Stimulated activated CD4-positive, alpha-beta T cell treated with anti-CD3 and anti-CD28 coated beads, Interleukin-12 subunit alpha, Interleukin-12 subunit beta, amount 100 ng/mL, for 4 hours (primary cell): ENCODE results near the gene PKM.
"Not testable (repeated sequence)": the region's sequence is repeated elsewhere in the genome, so short reads cannot be mapped to it uniquely, and the experiment has no call there.

Experiments used
- DNase-seq: peaks from one replicate; pipeline ENCODE4 v3.0.0-alpha.2; 2020

The PKM gene

DNA sequence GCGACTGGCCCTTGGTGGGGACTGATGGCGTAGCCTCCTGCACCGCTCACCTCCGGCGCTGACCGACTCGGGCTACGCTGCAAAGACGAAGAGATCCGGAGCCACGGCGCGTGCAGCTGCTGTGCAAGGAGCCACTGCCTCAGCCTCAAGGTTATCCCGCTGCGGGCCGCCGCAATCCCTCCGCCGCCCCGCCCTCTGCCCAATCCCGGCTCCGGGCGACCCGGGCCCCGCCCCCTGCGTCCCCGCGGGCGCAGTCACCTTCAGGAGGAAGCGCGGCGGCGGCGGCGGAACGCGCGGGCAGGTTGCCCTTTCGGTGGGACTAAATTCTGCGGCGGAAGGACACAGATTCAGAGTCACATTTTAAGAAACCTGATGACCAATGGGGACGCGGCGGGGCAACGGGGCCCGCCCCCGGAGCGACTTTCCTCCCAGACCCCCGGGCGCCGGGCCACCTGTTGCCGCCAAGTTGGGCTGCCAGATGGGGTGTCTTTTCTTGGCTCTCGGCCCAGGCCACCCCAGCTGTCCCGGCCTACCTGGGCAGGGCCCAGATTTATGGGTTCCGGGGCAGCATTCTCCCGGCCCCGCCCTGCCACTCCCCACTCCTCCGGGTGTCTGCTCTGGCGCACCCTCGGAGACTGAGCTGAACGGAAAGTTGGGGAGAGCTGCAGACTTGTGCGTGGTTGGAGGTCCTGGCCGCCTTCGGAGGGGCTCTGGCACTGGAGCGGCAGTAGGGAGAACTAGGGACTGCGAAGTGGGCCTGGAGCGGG is at the start of gene PKM:
TSS of gene PKM (minus strand) at position 125 of the 767 bp plus-strand sequence. CDS start 12,093 bp downstream, outside the sequence.
- DNase-seq: peak; percentile 98

DNA sequence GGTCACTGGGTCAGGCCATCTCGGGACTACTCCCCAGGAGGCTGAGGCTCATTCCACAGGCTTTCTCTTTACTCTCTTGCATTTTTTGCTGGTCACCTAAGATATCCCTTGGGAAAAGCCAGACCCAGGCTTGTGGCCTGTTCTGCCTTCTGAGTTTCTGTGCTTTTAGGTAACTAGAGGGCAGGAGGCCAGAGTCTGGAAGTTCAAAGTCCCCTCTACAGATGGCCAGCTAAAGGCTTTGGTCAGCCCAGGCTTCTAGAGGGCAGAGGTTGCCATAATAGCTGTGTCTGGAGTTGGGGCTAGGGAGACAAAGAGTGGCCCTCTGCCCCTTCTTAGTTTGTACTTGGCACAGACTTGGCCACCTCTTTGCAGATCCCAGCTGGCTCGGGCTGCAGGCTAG is 49.8 kb upstream of the PKM start:
- no peak for DNase-seq

DNA sequence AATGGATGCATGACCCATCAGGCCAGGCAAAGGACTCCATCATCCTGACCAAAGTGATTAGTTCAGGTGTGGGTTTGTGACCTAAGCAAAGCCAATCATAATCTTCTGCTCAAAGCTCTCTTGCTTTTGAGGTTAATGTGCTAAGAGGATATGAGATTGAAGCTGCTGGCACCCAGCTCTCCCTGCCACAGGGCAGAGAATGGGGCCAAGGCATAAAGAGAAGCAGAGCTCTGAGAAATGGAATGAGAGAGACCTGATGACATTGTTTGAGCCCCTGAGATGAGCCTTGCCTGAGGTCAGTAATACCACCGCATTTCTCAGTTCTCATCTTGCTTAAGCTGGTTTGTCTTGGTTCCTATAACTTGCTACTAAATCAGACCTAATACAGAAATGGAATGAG is 47.7 kb upstream of the PKM start:
- DNase-seq: no peak

DNA sequence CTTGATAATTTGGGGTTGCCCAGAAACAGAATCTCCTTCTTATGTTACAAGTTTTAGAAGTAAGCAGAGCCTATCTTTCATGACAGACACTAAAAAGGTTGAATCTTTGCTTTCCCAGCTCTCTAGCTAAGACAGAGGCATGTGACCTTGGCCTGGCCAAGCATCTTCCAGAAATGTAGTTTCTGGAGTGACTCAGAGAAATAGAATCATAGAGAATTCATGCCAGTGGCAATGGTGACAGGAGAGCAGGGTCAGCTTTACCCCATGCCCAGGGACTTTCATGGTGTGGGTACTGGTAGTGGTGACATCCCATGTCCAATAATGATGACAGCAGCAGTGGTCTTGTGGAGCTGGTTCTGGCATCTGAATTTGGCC is 45.3 kb upstream of the PKM start:
- no peak for DNase-seq

DNA sequence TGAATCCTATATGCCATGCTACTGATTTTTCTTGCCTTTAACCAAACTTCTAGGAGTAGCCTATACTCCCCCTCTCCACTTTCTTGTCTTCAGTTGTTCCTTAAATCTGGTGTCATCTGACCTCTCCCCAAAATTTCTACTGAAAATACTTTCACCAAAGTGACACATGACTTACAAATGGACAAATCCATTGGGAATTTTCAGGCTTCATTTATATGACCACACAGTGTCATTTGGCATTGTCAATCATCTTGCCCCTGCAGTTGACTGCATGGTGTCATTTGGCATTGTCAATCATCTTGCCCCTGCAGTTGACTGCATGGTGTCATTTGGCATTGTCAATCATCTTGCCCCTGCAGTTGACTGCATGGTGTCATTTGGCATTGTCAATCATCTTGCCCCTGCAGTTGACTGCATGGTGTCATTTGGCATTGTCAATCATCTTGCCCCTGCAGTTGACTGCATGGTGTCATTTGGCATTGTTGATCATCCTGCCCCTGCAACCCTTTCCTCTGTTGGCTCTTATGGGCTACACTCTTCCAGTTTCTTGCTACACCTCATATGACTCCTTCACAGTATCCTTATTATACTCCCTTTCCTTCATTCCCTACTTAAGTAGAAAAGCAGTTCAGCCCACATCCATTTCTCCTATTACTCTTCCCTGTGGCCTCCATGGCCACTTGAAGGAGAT is 44.8 kb upstream of the PKM start:
- not testable (repeated sequence) for DNase-seq

DNA sequence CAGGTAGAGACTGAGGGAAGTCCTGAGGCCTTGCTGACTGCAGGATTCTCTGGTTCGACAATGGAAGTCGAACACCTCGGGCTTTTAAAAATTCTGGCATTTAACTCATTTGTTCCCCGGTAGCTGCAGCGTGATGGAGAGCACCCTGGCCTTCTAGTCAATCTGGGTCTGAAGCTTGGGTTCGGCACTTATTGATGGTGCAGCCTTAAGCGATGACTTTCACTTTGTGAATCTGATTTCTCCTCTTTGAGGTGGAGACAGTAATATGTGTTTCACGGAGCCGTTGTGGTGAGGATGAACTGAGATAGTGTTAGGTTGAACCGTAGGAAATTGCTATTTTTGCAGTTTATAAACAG is 42.0 kb upstream of the PKM start:
- no peak for DNase-seq

DNA sequence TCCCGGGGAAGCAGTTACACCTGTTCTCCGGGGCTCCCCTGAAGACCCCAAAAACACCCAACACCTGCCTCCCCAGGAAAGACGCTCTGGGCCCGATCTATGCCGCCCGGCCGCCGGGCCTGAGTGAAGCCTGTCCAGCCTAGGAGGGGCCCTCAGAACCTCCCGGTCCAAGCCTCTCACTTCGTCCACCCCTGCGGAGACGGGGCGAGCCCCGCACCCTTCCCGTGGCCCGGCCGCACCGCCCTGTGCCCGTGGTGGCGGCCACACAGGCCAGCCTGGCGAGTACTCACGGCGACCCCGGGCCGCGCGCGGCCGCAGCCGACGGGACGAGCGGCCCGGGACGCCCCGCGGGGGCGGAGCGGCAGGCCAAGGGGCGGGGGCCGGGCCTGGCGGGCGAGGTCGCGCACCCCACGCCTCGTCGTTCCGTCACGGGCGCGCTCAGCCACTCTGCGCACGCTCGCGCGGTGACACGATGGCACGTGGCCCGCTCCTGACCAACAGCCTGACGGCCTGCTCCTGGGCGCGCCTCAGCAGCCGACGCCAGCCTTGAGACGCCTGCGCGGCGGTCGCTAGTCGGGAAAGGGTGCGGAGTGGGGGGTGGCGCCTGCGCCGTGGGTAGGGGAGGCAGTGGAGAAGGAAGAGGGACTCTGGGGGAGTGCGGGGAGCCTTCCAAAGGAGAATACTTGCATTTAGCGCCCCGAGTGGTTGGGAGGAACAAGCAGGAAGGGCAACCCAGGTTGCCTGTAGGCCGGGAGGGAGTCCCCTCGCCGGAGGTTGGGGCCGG is 41.4 kb upstream of the PKM start, which contains the start of gene PARP6:
TSS of gene PARP6 (minus strand) at position 342 of the 784 bp plus-strand sequence. CDS start 5,077 bp downstream, outside the sequence.
- peak; percentile 97 for DNase-seq

DNA sequence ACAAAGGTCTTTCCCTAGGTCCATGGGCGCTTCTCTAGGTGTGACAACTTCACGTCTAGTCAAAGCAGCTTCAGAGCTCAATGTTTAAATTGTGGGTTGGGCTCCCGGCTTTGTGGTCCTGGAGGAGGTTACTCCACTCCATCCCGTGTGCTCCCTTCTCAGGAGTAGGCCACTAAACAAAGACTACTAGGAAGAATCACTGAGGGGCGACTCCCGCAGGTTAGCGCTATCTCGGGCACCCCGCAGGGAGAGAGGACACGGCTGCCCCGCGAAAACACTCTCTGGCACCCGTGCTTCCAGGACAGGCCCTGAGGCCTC is 40.9 kb upstream of the PKM start:
- DNase-seq: no peak

DNA sequence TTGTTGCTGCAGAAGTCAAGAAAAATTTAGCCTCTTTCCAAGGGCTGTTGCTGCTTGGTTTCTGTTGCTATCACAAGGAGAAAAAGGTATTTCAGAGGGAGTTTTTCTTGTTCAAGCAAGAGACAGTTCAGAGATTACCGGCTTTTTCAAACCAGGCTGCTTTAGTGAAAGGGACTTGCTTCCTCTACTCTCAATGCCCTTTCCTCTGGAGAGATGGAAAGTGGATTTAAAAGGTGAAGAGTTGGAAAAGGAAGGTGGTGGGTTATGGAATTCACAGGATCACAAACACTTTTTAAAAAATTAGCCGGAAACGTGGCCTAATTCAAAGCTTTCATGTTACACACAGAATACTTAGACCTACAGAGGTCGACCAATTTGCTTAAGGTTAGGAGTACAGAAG is 40.2 kb upstream of the PKM start:
- DNase-seq: no peak

DNA sequence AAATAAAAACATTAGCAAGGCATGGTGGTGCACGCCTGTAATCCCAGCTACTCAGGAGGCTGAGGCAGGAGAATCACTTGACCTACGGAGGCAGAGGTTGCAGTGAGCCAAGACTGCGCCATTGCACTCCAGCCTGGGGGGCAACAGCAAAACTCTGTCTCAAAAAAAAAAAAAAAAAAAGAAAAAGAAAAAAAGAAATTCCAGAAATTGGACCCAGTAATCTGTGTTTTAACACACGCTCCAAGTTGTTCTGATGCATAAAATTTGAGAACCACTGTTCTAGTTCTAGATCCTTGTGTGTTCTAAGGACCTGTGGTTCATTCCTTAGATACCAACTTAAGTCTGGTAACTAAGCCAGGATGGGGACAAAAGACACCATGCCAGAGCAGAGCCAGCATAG is 38.7 kb upstream of the PKM start:
- DNase-seq: no peak

DNA sequence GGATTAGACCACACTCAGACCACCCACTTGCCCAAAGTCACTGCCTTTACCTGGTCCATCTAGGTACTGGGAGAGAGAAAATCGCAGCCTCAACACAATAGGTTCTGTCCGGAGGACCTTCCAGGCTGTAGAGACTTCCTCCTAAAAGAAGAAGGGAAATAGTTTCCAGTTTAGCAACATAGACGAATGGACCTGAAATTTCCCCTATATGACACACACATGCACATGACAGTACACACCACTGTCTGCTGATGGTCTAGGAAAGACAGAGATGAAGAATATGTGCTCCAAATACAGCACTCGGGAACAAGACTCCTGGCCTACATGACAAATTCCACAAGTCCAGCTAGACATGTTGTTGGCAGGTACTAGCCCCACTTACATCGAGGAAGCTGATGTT is 34.0 kb upstream of the PKM start:
- no peak for DNase-seq

DNA sequence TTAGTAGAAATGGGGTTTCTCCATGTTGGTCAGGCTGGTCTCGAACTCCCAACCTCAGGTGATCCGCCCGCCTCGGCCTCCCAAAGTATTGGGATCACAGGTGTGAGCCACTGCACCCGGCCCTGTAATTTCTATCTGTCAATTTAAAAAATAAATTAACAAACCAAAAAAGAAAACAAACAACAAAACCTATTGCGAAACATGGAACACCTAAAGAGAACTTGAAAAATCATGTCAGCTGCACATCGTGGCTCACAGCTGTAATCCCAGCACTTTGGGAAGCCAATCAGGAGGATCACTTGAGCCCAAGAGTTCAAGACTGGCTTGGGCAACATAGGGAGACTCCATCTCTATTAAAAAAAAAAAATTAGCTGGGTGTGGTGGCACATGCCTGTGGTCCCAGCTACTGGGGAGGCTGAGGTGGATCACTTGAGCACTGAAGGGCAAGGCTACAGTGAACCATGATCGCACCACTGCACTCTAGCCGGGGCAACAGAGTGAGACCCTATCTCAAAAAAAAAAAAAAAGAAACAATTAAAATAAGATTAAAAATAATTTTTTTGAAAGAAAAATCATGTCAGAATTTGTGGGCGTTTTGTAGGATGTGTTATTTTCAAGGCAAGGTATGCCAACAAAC is 21.8 kb upstream of the PKM start:
- no peak for DNase-seq

DNA sequence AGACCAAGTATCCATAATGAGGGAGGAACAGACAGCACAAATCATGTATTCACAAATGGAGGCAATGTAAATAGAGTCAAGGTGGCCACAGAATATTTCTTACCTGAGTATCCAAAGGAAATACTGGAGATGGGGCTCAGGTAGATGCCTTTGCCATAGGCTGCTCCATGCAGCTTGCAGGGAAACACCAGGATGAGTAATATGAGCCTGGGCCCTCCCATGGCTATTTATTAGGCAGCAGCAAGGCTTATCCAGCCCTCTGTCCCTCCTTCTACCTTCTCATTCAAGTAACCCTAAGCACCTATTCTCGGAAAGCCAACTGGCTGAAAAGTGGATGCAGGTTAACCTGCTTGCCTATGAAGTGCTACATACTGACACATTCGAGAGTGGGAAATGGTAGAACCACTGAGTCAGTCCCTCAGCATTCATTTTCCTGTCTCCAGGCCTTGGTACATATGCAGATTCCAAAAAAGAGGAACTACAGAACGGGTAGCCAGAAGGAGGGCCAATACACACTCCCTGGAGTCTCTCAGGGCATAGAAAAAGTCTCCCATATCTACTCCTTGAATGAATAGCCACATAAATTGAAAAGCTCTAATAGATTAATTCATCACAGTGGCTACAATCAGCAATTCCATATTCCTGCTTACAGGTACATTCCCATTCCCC is 18.3 kb upstream of the PKM start:
- DNase-seq: no peak

DNA sequence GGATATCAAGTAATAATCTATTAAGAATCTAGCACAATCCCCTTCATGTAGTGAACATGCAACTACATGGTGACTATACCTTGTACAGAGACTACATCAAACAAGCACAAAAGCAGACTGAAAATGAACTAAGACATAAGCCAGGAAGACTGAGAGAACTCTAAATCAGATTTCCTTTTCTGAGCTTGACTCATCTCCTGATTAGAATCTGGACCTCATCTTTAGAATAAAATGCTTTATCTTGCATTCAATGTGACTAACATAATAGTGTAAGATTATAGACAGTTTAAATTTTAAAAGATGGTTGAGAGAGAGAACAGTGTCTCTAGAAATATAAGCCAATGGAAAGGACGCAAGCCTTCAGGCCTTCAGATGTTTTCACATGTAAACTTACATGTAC is 17.5 kb upstream of the PKM start:
- no peak for DNase-seq

DNA sequence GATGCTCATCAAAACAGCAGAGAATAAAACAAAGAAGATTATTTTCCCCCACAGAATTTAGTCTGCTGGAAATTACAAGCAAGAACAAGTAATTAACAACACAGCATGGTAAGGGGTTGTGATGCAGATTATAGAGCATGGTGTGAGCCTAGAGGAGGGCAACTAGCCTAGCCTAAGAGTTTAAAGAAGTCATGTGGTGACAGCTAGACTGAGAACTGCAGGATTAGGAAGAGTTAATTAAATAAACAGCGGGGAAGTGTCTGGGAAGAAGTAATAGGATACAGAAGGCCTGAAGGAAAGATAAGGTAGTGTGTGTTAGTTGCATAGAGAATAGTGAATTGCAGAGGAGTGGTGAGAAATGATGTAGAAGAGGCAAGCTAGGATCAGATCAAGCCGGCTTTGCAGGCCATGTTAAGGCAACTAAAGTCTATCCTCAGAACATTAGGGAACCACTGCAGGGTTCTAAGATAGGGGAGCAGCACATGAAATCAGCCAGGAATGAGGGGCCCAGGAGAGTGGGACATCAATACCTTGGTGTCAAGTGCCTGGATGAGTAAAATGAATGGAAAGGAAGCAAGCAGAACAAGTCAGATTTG is 11.9 kb upstream of the PKM start:
- no peak for DNase-seq

DNA sequence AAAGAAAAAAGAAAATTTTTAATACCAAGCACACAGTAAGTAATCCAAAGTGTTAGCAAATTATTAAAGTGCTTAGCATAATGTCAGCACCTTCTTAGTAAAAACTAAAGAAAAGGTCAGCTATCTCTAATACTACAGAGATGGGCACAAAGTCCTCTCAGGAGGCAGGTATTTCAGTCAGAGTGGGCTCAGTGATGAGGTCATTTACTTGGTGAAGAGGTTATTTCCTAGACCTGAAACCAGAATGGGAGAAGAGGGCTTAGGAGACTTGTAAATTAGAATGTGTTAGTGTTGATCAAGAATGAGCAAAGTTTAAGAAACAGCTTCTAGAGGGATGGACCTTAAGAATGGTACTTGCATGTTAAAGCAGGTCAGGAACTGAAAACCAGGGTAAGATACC is 8.7 kb upstream of the PKM start:
- DNase-seq: no peak

DNA sequence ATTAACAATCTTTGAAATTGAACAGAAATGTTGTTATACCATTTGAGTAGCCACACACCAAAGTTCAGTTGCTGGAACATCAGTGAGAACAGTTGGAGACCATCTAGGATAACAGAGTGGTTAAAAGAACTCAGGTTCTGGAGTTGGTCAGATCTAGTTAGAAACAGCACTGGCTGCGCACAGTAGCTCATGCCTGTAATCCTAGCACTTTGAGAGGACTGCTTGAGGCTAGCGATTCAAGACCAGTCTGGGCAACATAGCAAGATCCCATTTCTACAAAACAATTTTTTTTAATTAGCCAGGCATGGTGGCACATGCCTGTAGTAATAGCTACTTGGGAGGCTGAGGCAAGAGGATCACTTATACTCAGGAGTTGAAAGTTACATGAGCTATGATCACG is 7.6 kb upstream of the PKM start:
- no peak for DNase-seq

DNA sequence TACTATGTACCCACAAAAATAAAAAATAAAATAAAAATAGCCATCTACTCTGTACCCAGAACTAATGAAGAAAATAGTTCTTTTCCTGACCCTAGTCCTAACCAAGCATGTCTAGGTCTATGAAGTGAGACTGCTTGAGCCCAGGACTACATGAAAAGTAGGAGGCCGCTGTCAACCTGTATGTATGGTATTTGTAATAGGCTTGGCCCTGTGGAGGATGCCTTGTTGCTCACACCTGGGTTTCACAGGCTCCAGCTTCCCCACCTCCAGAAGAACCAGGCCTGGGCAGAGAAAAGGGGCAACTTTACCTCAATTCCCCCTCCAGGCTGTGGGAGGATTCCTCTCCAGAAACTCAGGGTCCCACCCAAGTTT is 6.8 kb upstream of the PKM start:
- no peak for DNase-seq

DNA sequence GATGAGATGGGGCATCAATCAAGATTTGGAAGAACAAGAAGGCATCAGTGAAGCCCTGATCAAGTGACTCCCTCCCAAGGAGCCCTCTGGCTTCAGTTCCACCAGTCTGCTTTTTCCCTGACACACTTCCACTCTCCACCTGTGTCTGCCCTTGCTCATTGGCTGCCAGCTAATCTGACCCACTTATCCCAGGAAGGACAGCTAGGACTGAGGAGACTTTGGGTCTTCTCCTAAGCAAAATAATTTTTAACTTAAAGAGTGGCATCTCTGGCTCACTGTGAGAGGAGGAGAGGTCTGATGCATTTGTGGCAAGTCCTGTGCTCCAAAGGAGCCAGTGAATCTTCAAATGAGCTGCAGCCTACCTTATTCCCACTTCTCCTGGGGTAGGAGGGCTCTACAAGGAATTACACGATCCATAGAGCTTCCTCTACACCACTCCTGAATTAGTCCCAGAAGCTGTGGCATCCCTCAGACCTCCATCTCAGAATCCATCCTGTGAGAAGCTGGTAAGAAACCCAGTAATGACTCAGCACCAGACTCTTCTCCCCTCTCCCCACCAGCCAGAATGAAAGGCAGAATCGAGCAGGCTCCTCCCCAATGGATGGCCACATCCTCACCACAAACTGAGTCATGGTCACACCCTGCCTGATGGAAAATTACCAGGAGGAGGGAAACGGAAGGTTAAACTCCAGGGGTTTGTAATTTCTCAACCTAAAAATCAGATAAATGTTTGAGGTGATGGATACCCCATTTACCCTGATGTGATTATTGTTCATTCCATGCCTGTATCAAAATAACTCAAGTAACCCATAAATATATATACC is 6.3 kb upstream of the PKM start:
- DNase-seq: peak; percentile 56

DNA sequence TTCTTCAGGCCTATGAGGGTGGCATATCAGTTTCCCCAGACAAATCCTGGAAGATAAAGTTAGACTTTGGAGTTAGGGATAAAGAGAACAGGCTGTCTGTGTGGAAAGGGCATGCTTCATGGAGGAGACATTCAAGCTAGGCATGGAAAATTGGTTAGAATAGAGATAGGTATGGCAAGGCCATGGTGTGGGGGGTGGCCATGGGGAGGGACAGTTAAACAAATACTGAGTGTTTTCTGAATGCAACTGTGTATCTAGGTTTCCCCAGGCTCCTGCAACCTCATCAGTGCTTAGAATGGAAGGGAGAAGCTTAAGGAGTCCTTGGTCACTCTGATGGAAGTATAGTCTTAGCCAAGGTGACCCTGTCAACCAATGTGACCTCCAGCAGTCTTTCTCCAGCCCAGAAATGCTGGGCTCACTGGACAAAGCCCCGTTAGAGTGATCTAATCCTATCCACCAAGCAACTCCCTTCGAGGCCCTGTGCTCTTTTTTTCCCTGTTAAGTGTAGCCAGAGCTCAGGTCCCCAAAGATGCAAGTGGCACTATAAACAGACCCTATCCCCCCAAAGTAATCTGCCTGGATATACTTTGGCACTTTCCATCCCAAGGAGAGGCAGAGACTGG is 5.5 kb upstream of the PKM start:
- no peak for DNase-seq

DNA sequence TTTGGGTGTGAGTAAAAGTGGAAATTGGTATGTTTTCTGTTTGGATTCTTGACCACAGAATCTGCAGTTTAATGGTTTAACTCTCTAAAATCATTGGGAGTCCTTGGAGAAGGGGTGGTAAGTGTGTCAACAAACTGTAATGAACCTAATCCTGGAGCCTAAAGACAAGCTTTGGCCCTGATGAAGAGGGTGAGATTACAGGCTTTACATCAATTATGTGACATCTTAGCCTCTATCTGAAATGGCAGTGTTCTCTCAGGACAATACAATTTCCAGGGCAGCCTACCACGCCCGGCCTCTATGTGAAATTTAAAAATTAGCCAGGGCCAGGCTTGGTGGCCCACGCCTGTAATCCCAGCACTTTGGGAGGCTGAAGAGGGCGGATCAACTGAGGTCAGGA is 4.3 kb upstream of the PKM start:
- no peak for DNase-seq
